ENCODE measurements around the gene KATNA1.
"Not testable (repeated sequence)": the region's sequence is repeated elsewhere in the genome, so short reads cannot be mapped to it uniquely, and the experiment has no call there.

The KATNA1 gene

GRCh38 chr6:149648148-149649145 lies at the start of gene KATNA1:
Gene KATNA1 (minus strand): TSS chr6:149648714. CDS start chr6:149638547, 10,167 bp downstream.
- peak; percentile 69 for DNase-seq (ENCODE audit: low read depth)

GRCh38 chr6:149698175-149698574 lies 49.7 kb upstream of the KATNA1 start:
- DNase-seq (ENCODE audit: low read depth), result no peak

DNA sequence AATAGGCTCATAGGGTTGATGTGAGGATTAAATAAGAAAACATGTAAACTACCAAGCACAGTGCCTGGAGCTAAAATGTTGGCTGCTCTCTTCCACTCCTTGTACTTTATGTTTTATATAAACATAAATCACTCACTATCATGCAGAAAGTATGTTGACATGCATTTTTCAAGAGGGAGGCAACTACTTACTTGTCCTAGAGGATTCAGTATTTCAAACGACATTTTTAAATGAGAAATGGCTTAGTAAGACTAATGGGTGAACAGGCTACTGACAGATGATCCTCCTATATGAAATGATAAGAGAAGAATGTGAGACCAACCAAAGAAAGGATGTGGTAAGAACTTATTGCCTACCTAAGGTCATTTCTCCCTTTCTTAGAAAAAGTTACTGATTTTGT lies 48.4 kb upstream of the KATNA1 start:
- peak; percentile 19 for DNase-seq (ENCODE audit: low read depth)

GRCh38 chr6:149694921-149695320 lies 46.4 kb upstream of the KATNA1 start:
- DNase-seq (ENCODE audit: low read depth), result no peak

GRCh38 chr6:149691201-149691600 lies 42.7 kb upstream of the KATNA1 start:
- DNase-seq (ENCODE audit: low read depth), result no peak

- DNase-seq (ENCODE audit: low read depth), result no peak
Measured at GRCh38 chr6:149686230-149686629, 37.7 kb upstream of the KATNA1 start.

GRCh38 chr6:149683256-149683859 lies 34.8 kb upstream of the KATNA1 start:
- DNase-seq (ENCODE audit: low read depth), result no peak

GRCh38 chr6:149681845-149682244 lies 33.3 kb upstream of the KATNA1 start:
- DNase-seq (ENCODE audit: low read depth), result not testable (repeated sequence)

GRCh38 chr6:149681209-149681608 lies 32.7 kb upstream of the KATNA1 start:
- DNase-seq (ENCODE audit: low read depth), result no peak

DNA sequence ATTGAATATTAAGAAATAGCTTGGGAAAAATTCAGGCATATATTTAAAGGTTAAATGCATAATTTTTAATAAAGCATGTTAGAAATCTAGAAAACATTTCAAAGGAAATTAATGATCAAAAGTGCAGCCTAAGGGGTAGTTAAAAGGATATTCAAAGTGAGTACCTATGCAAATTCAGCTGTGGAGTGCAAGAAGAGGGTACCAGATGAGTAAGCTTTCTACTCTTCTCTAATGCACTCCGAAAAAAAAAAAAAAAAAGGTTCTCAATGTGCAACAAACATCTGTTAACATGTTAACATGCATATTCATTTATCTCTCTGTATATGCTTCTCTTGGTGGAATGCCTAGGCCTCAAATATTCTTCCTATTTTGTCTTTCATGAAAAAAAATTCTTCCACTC lies 32.0 kb upstream of the KATNA1 start:
- no peak for DNase-seq (ENCODE audit: low read depth)

- DNase-seq (ENCODE audit: low read depth), result not testable (repeated sequence)
Measured at GRCh38 chr6:149672265-149672664, 23.8 kb upstream of the KATNA1 start.

- DNase-seq (ENCODE audit: low read depth), result no peak
Measured at GRCh38 chr6:149660028-149660427, 11.5 kb upstream of the KATNA1 start.

- DNase-seq (ENCODE audit: low read depth), result no peak
Measured at GRCh38 chr6:149657441-149657840, 8.9 kb upstream of the KATNA1 start.

GRCh38 chr6:149651056-149651455 lies 2.5 kb upstream of the KATNA1 start:
- no peak for DNase-seq (ENCODE audit: low read depth)

DNA sequence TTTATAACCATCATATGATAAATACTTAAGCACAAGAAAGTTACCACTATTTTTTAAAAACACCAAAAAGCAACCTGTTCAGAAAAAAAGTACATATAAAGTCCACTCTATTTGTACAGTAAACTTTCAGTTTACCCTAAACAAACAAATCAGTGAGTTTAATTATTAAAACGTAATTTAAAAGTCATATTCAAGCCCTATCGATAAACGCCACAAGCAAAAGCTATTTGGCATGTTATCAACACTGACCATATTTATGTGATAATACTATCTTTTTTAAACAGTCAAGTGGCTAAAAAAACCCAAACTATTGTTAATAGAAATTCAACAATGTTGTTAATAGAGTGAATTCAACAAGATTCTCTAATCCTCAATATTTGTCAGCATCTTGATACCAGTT lies 1.9 kb downstream of the KATNA1 start:
- DNase-seq (ENCODE audit: low read depth), result no peak

DNA sequence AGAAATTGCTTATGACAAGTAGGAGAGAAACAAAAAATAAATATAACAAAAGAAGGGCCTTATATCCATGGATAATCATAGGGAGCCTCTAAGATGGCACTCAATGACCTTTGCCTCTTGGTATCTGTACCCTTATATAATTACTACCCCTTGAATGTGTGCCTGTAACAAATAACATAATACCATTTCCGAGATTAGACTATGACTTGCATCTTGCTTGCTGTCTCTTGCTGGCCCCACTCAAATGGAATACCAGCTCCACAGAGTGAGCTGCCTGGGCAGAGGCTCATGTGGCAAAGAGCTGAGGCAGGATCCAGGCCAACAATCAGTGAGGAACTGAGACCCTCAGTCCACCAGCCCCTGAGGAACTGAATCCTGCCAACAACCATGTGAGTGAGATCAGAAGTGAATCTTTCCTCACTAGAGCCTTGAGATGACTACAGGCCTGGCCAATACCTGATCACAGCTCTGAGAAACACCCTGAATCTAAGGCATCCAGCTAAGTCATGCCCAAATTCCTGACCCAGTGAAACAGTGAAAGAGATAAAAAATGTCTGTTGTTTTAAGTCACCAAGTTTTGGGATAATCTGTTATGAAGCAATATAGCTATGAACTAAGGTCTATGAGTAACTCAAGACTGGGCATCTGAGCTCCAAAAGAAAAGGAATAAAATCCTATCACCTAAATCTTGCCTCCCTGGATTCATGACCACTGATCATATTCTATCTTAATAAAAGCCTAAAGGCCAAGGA lies 5.5 kb downstream of the KATNA1 start:
- no peak for DNase-seq (ENCODE audit: low read depth)

DNA sequence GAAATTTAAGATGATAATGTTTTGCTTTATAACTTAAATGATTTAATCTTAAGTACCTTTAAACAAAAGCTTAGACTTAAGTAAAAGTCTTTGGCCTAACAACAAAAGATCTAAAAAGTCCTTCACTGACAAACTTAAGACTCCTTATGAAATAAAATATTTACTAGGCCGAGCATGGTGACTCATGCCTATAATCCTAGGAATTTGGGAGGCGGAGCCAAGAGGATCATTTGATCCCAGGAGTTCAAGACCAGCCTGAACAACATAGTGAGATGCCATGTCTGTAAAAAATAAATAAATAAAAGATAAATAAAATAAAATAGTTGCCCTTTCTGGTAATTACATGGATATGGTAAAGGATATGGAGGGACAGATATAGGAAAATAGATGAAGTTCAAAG lies 12.4 kb downstream of the KATNA1 start:
- no peak for DNase-seq (ENCODE audit: low read depth)

- no peak for DNase-seq (ENCODE audit: low read depth)
Measured at GRCh38 chr6:149634315-149634714, 14.2 kb downstream of the KATNA1 start.

- DNase-seq (ENCODE audit: low read depth), result no peak
Measured at GRCh38 chr6:149628875-149629510, 19.5 kb downstream of the KATNA1 start.

GRCh38 chr6:149627672-149628071 lies 20.8 kb downstream of the KATNA1 start:
- DNase-seq (ENCODE audit: low read depth), result no peak

GRCh38 chr6:149615805-149616204 lies 32.7 kb downstream of the KATNA1 start:
- DNase-seq (ENCODE audit: low read depth), result no peak

GRCh38 chr6:149614337-149614736 lies 34.2 kb downstream of the KATNA1 start:
- no peak for DNase-seq (ENCODE audit: low read depth)
